AML-193 (cell line): ENCODE measurements around the gene COL23A1.

ENCODE experiments used
- DNase-seq, 2 experiments: peaks; one replicate each; lab custom pipeline; 2025; lab: John Stamatoyannopoulos, UW

Gene COL23A1

GRCh38 chr5:178223828-178224335 lies 366.3 kb downstream of the COL23A1 start:
- no peak for DNase-seq

- no peak for DNase-seq
Observed at GRCh38 chr5:178223196-178223773, 366.9 kb downstream of the COL23A1 start.

DNA sequence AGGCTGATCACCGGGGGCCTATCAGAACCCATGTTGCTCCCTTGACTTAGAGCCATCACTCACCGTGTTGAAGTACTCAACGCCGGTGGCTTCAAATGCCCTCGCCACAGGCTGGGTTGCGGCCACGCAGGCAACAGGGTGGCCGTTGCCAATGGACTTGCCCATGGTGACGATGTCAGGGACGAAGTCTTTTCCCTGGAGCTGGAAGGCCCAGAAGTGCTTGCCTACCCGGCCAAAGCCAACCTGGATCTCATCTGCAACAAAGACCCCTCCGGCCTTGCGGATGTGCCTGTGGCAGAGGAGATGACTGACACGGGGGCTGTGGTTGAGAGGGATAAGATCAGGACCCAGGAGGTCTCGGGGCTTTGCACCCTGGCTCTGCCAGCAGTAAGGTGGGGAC lies 367.9 kb downstream of the COL23A1 start:
- no peak for DNase-seq

- no peak for DNase-seq
Observed at GRCh38 chr5:178221853-178222252, 368.3 kb downstream of the COL23A1 start.

DNA sequence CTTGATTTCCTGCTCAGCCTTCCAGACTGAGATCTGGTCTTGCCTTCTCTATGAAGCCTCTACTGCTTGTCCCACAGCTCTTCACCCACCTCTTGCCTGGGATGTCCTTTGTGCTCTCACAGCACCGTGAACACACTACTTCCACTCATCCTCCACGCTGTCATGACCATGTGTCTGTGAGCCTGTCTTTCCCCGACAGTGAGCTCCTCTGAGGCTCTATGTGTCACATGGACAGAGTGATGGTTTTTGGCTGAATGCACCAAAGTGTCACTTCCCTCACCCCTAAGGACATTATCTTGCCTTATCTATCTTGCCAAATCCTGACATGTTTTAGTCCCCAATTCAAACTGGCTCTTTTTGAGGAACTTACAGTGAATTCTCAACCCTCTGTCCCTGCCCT lies 368.9 kb downstream of the COL23A1 start:
- DNase-seq, result peak in 1 of 2 experiments; percentile 43

DNA sequence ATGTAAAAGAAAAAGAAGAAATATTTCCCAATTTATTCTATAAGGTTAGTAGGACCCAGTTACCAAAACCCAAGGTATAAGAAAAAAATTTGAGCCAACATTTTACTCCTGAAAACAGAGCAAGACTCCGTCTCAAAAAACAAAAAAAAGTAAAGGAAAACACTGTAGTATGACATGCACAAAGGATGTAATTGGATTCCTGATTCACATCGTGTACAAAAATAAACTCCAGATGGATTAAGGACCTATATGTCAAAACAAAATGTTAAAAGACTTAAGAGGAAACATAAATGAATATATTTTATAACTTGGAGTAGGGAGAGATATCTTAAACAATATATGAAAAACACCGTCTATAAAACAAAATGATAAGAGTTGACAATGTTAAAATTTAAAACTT lies 371.4 kb downstream of the COL23A1 start:
- DNase-seq, result no peak

GRCh38 chr5:178218237-178218776 lies 371.9 kb downstream of the COL23A1 start:
- DNase-seq, result no peak

DNA sequence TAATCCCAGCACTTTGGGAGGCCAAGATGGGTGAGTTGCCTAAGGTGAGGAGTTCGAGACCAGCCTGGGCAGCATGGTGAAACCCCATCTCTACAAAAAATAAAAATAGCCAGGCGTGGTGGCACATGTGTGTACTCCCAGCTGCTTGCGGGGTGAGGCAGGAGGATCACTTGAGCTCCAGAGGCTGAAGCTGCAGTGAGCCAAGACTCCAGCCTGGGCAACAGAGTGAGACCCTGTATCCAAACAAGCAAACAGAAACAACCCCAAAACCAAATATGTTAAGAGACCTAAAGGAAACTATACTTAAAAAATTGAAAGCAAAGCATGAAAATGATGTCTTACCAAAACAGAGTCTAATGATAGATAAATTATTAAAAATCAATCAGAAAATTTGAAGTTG lies 373.4 kb downstream of the COL23A1 start:
- no peak for DNase-seq

GRCh38 chr5:178216088-178216534 lies 374.1 kb downstream of the COL23A1 start:
- DNase-seq, result peak in 1 of 2 experiments; percentile 21

DNA sequence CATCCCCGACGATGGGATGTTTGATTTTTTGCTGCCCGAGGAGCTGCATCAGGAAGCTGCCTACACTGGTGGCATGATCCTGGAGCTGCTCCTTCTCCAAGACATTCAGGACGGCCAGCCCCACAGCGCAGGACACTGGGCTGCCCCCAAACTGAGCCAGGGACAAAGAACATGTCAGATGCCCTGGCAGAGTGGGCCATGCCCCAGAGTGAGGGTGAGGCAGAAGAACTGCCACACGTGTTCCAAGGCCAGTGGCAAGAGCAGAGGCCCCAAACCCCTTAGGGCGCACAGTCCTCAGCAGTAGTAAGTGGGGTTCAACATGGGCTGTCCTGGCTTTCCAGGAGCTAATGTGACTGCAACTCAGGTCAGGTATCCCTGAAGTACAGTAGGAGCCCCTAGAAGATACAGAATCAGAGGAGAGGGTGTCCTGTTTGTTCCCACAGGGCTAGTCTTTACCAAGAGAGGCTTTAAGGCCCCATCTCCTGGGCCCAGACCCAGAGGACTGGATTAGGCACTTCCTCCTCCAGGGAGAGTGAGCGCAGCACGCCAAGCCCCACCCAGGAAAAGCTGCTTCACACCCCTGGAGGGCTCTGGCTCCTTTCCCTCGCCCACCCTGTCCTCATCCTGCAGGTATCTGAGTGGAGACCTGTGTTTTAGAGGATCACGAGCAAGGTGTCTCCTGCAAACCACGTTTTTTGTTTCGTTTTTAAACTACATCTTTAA lies 374.8 kb downstream of the COL23A1 start:
- DNase-seq, result no peak

DNA sequence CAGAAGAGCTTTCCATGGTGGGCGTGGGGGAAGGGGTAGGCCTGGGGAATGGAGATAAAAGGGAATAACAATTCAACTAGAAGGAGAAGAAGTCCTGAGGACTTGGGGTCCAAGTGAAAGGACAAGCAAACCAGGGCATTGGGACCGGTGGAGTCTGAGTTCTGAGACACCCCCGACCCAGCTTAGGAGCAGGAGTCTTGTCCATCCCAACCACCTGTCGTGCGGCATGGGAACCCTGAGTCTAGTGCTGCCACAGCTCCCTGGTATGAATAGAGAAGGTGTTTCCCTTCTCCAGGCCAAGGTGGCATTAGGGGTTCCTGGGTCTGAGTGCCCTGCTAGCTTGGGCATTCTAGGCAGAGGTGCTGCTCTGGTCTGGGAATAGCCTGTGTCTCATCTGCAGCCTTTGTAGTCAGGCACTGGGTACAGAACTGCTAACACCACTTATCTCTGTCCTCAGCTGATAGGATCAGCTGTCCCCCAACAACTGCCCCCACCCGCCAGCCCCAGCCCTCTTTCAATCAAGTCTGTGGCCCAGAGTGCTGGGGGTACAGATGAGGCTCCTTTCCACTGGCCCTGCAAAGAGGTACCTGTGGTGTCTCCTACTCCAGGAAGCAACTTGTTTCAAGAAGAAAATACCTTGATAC lies 375.9 kb downstream of the COL23A1 start:
- no peak for DNase-seq

DNA sequence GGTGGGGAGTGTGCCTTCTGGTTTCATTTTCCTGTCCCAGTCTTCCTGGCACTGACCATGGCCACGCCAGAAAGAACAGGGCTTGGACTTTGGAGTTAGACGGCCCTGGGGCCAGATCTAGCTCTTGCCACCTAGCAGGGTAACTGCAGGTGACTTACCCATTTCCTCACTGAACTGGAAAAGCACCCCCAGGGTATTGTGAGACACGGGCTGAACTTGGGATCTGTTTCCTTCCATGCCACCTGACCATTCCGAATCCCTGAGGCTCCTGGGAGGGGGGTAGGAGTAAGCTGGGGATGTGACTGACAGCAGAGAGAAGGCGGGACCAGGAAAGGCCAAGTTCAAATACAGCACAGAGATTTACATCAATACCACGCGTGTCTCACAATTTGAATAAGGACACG lies 376.4 kb downstream of the COL23A1 start:
- no peak for DNase-seq

- no peak for DNase-seq
Observed at GRCh38 chr5:178213003-178213461, 377.2 kb downstream of the COL23A1 start.

GRCh38 chr5:178212241-178213002 lies 377.8 kb downstream of the COL23A1 start:
- DNase-seq, result no peak

DNA sequence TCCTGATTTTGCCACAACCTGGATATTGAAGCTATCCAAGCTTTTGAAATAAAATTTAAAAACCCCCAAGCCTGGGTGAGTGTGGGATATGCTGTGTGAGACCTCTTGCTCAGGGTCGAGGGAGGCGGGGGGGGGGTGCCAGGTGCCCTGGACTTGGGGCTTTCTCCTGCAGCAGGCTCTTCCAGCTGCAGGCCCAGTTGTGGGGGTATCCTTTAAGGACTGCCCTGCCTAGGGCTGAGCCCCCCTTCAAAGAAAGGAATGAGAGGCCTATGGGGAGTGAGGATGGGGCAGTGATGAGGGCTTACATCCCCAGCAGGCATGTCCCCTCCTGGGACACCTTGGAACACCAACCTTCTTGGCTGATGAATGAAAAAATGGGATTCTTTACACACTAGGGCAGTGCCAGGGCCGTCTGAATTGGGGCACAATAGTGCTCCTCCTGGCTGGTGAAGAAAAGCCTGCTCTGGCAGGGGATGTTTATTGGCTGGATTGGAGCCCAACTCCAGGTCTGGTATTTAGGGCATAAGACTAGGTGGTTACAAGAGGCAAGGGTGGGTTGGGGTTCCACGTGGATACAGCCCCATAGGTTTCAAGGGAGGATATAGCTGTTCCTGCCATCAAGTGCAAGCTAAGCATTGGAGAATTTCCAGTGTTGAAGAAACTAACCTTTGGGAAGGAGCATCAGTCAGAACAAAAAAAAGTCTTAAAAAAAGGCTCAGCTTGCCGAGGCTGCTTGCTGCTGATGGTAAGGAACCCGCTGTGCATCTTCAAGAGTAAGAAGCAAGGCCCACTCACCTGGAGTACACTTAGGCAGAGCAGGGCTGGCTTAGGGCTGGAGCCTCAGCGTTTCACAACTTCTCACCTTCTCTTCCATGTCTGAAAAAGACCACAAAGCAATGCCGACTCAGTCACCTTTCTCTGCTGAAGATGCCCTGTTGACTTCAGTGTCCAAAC lies 378.8 kb downstream of the COL23A1 start:
- no peak for DNase-seq

DNA sequence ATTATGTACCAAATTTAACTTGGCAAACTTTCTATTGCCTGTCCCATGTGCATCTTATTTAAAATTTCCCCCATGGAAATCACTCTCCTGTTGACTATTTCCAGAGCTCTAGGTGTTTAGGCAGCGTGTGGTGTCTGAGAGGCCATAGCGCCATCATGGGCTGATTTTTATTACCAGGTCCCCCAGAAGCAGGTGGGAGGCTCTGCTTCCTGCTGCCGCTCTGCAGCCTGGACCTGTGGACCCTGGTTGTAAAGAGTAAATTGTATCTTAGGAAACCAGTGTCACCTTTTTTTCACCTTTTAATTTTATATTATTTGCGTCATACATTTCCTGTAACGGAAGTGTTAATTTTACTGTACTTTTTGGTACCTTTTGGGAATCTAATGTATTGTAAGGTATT lies 379.5 kb downstream of the COL23A1 start:
- DNase-seq, result no peak

- no peak for DNase-seq
Observed at GRCh38 chr5:178210073-178210535, 380.1 kb downstream of the COL23A1 start.

DNA sequence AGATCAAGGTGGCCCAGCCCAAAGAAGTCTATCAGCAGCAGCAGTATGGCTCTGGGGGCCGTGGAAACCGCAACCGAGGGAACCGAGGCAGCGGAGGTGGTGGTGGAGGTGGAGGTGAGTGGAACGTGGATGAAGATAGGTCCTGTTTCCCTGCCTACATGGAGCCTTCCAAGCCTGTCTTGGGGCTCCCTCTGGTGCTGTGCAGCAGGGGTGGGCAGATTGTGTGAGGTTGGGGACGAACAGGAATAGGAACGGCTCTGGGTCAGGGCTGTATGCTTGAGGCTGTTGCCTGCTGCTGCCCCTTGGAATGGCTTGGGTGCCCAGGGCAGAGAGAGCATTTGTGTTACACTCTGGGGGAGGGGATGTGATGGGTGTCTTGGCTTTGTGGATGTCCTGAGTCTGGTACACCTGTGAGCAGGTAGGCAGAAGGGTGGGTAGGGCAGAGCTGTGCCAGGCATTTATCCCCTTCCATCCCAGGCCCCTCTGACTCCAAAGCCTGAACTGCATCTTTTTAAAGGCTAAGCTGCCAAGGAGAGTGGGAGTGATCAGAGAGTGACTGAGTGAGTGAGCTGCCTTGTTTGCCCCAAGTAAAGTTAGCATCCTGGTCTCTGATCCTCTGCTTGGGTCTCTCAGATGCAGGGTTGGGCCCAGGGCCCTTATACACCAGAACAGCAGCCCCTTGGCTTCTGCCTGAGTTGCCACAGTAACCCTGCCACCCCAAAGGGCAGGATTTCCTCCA lies 380.7 kb downstream of the COL23A1 start:
- no peak for DNase-seq

GRCh38 chr5:178208540-178209227 lies 381.5 kb downstream of the COL23A1 start:
- DNase-seq, result no peak
